ENCODE results near the gene UVRAG.
"Not testable (repeated sequence)": the region's sequence is repeated elsewhere in the genome, so short reads cannot be mapped to it uniquely, and the experiment has no call there.

Gene UVRAG

GRCh38 chr11:75968021-75968625 is 153.1 kb downstream of the UVRAG start:
- no peak for DNase-seq (ENCODE audit: low read depth)

- DNase-seq (ENCODE audit: low read depth), result no peak
Observed at GRCh38 chr11:75969626-75970308, 154.8 kb downstream of the UVRAG start.

- DNase-seq (ENCODE audit: low read depth), result not testable (repeated sequence)
Observed at GRCh38 chr11:75973710-75974109, 158.7 kb downstream of the UVRAG start.

- DNase-seq (ENCODE audit: low read depth), result not testable (repeated sequence)
Observed at GRCh38 chr11:75979075-75979474, 164.1 kb downstream of the UVRAG start.

GRCh38 chr11:75979479-75980027 is 164.5 kb downstream of the UVRAG start:
- not testable (repeated sequence) for DNase-seq (ENCODE audit: low read depth)

- no peak for DNase-seq (ENCODE audit: low read depth)
Observed at GRCh38 chr11:75980031-75980430, 165.0 kb downstream of the UVRAG start.

GRCh38 chr11:75981546-75981945 is 166.5 kb downstream of the UVRAG start:
- DNase-seq (ENCODE audit: low read depth), result no peak

GRCh38 chr11:75982309-75982708 is 167.3 kb downstream of the UVRAG start:
- no peak for DNase-seq (ENCODE audit: low read depth)

- DNase-seq (ENCODE audit: low read depth), result no peak
Observed at GRCh38 chr11:75986966-75987365, 172.0 kb downstream of the UVRAG start.

GRCh38 chr11:75993126-75993525 is 178.1 kb downstream of the UVRAG start:
- no peak for DNase-seq (ENCODE audit: low read depth)

GRCh38 chr11:75994616-75995015 is 179.6 kb downstream of the UVRAG start:
- no peak for DNase-seq (ENCODE audit: low read depth)

GRCh38 chr11:75996523-75997442 is 181.8 kb downstream of the UVRAG start:
- no peak for DNase-seq (ENCODE audit: low read depth)

GRCh38 chr11:76004400-76004799 is 189.4 kb downstream of the UVRAG start:
- no peak for DNase-seq (ENCODE audit: low read depth)

- no peak for DNase-seq (ENCODE audit: low read depth)
Observed at GRCh38 chr11:76005756-76006155, 190.7 kb downstream of the UVRAG start.

- DNase-seq (ENCODE audit: low read depth), result no peak
Observed at GRCh38 chr11:76007166-76007565, 192.2 kb downstream of the UVRAG start.

- no peak for DNase-seq (ENCODE audit: low read depth)
Observed at GRCh38 chr11:76008474-76008873, 193.5 kb downstream of the UVRAG start.

- DNase-seq (ENCODE audit: low read depth), result no peak
Observed at GRCh38 chr11:76010051-76010450, 195.0 kb downstream of the UVRAG start.

GRCh38 chr11:76013526-76013925 is 198.5 kb downstream of the UVRAG start:
- no peak for DNase-seq (ENCODE audit: low read depth)

GRCh38 chr11:76023236-76024068 is 208.4 kb downstream of the UVRAG start:
- no peak for DNase-seq (ENCODE audit: low read depth)

GRCh38 chr11:76025068-76025467 is 210.1 kb downstream of the UVRAG start:
- DNase-seq (ENCODE audit: low read depth), result no peak

GRCh38 chr11:76025817-76026216 is 210.8 kb downstream of the UVRAG start:
- no peak for DNase-seq (ENCODE audit: low read depth)

- no peak for DNase-seq (ENCODE audit: low read depth)
Observed at GRCh38 chr11:76026281-76026680, 211.3 kb downstream of the UVRAG start.

All from stimulated activated CD8-positive, alpha-beta memory T cell treated with anti-CD3 and anti-CD28 coated beads, Interleukin-12 subunit alpha, Interleukin-12 subunit beta, amount 100 ng/mL, for 4 hours (primary cell).